PFSK-1 (cell line): ENCODE results near the gene WWC2.

Experiments used
- POLR2AphosphoS5 ChIP-seq: IDR thresholded peaks from 2 replicates; pipeline ENCODE4 v1.6.1; 2012; ENCODE audit warnings: low read depth, mild to moderate bottlenecking, control low read depth, low read length, moderate library complexity
- REST ChIP-seq, 2 experiments: IDR thresholded peaks; 2 replicates each; pipeline versions ENCODE4 v1.6.1 to v1.8.0; 2011 to 2012; ENCODE audit warnings: low read depth in 2 of 2, low read length in 2 of 2, control low read depth in 1 of 2, inconsistent platforms in 1 of 2, mild to moderate bottlenecking in 1 of 2, moderate library complexity in 1 of 2; ENCODE audit not compliant: insufficient read depth in 1 of 2
- SIN3A ChIP-seq: IDR thresholded peaks from 2 replicates; pipeline ENCODE4 v1.6.1; 2012; ENCODE audit warnings: mild to moderate bottlenecking, low read length, moderate library complexity, borderline replicate concordance; ENCODE audit not compliant: insufficient read depth
- TAF1 ChIP-seq: IDR thresholded peaks from 2 replicates; pipeline ENCODE4 v1.6.1; 2012; ENCODE audit warnings: low read length, control low read depth, borderline replicate concordance; ENCODE audit not compliant: insufficient read depth

- TF ChIP-seq REST (IDR thresholded peaks at IDR 0.05; ENCODE audit: insufficient read depth in 1 of 2, low read depth in 2 of 2, low read length in 2 of 2): no peak
- no peak for TF ChIP-seq SIN3A
- TF ChIP-seq TAF1: no peak
- TF ChIP-seq POLR2AphosphoS5: no peak
Measured at GRCh38 chr4:183147983-183148382, 48.9 kb downstream of the WWC2 start.
